CD4-positive, alpha-beta T cell treated with Interleukin-2 at 100 ng/mL for 4 hours (primary cell): ENCODE data around the gene CIITA.

ENCODE experiments used
- DNase-seq: peaks from one replicate; pipeline ENCODE4 v3.0.0-alpha.2; 2020; ENCODE audit warnings: low spot score

The CIITA gene

GRCh38 chr16:10957771-10958482 is 80.9 kb downstream of the CIITA start:
- DNase-seq: peak; percentile 44

- DNase-seq: no peak
Measured at GRCh38 chr16:10959161-10959560, 82.2 kb downstream of the CIITA start.

- no peak for DNase-seq
Measured at GRCh38 chr16:10961231-10961630, 84.2 kb downstream of the CIITA start.

GRCh38 chr16:10964039-10964890 is 87.3 kb downstream of the CIITA start:
- DNase-seq: peak; percentile 79

GRCh38 chr16:10964891-10965326 is 87.9 kb downstream of the CIITA start:
- peak; percentile 89 for DNase-seq

- DNase-seq: peak; percentile 31
Measured at GRCh38 chr16:10965440-10966061, 88.5 kb downstream of the CIITA start.

- DNase-seq: no peak
Measured at GRCh38 chr16:10966129-10966528, 89.1 kb downstream of the CIITA start.

- DNase-seq: peak; percentile 35
Measured at GRCh38 chr16:10966559-10966958, 89.6 kb downstream of the CIITA start.

- DNase-seq: no peak
Measured at GRCh38 chr16:10967986-10968385, 91.0 kb downstream of the CIITA start.

- DNase-seq: no peak
Measured at GRCh38 chr16:10968498-10968897, 91.5 kb downstream of the CIITA start.

- DNase-seq: no peak
Measured at GRCh38 chr16:10969615-10970014, 92.6 kb downstream of the CIITA start.

GRCh38 chr16:10970065-10970464 is 93.1 kb downstream of the CIITA start:
- DNase-seq: no peak

- peak; percentile 74 for DNase-seq
Measured at GRCh38 chr16:10971560-10971961, 94.6 kb downstream of the CIITA start.

GRCh38 chr16:10972108-10972818 is 95.3 kb downstream of the CIITA start:
- DNase-seq: no peak

- no peak for DNase-seq
Measured at GRCh38 chr16:10972819-10973464, 95.9 kb downstream of the CIITA start.

GRCh38 chr16:10976634-10977033 is 99.6 kb downstream of the CIITA start:
- DNase-seq: no peak

- no peak for DNase-seq
Measured at GRCh38 chr16:10978124-10978523, 101.1 kb downstream of the CIITA start.

- DNase-seq: no peak
Measured at GRCh38 chr16:10978871-10979446, 102.0 kb downstream of the CIITA start.

- no peak for DNase-seq
Measured at GRCh38 chr16:10979717-10980601, 103.0 kb downstream of the CIITA start.

GRCh38 chr16:10980813-10981212 is 103.8 kb downstream of the CIITA start:
- DNase-seq: no peak
